Adrenal gland (tissue), 5 donors: ENCODE measurements around the gene MLKL.

Experiments
- POLR2A ChIP-seq, 2 donors: fragments of 450-650 bp; IDR thresholded peaks; one replicate each; pipeline ENCODE4 v1.6.1; 2017; ENCODE audit warnings: antibody characterized with exemption in 2 of 2, mild to moderate bottlenecking in 2 of 2, moderate library complexity in 1 of 2
- TF ChIP-seq, protein P1 (sequence below), 6 experiments: fragments of 450-650 bp in 4 of 6; fragments of 200-600 bp in 2 of 6; sonication (generic) in 1 of 6; IDR thresholded peaks; 1 replicate in 5 of 6; 2 replicates in 1 of 6; pipeline versions ENCODE4 v1.5.1 to v1.8.0; 2016 to 2021; ENCODE audit warnings: antibody characterized with exemption in 6 of 6, mild to moderate bottlenecking in 2 of 6, moderate library complexity in 1 of 6
- donor health status: DM: no; HTN: no; CAD: no.

DNA sequence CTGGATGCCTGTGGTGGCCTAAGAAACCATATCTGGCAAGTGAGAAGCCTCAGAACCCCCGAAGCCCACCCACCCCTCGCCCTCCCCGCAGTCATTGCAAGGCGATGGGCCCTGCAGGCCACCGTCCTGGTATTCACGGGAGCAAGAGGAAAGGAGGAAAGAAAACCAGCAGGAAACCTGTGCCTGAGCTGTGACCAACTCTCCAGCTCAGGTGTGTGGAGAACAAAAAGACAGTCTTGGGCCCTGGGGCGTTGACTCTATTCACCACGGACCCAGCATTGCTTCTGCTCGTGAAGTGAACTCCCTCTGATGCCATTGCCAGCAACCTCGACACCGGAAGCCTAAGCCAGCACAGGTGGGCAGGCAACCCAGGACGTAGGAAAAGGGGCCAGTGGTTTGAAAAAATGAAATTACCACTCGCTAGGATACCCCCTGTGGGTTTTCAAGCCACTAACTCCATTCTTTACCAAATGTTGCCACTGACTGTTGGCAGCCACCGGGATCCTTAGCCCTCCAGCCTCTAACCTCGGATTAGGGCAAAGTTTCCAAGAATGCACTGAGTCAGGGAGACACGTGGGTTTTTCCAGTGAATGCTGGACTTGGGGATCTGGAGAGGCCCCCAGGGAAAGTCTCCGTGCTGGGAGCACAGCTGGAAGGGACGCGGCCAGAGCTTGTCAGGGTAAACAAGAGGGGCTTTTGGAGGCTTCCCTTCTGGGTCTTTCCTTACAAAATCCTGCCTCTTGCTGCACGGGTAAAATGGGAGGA lies 48.8 kb upstream of the MLKL start:
- TF ChIP-seq POLR2A (IDR thresholded peaks at IDR 0.05), result no peak
- TF ChIP-seq, protein P1, sequence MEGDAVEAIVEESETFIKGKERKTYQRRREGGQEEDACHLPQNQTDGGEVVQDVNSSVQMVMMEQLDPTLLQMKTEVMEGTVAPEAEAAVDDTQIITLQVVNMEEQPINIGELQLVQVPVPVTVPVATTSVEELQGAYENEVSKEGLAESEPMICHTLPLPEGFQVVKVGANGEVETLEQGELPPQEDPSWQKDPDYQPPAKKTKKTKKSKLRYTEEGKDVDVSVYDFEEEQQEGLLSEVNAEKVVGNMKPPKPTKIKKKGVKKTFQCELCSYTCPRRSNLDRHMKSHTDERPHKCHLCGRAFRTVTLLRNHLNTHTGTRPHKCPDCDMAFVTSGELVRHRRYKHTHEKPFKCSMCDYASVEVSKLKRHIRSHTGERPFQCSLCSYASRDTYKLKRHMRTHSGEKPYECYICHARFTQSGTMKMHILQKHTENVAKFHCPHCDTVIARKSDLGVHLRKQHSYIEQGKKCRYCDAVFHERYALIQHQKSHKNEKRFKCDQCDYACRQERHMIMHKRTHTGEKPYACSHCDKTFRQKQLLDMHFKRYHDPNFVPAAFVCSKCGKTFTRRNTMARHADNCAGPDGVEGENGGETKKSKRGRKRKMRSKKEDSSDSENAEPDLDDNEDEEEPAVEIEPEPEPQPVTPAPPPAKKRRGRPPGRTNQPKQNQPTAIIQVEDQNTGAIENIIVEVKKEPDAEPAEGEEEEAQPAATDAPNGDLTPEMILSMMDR (IDR thresholded peaks at IDR 0.05), result no peak
